Measurements from ENCODE around the gene PTPN6. TPM values are rescaled to one million over a fixed set of nuclear protein-coding genes. Genes with fewer than 3 reads are reported as not detected.
A peak's percentile ranks its signal among the peaks of the same experiment; 100 is the strongest.

PTPN6 gene
- total and polyA plus RNA-seq, 2 of the 13 experiments (the other 11 are each of a cell fraction or from before 2014, with no cell fraction given): 10.5 to 10.6 TPM

GRCh38 chr12:6943389-6943721, 7.8 kb upstream of the PTPN6 start:
- ATAC-seq (peak; percentile 31), FAIRE-seq (peak; percentile 93), DNase-seq (ENCODE audit: low spot score) (peak; percentile 88)
- intact Hi-C loops (cut with micrococcal nuclease; ENCODE audit: unreplicated experiment) (loop anchor here (1.0 kb wide), 1 partner anchor 70 kb away; the partner anchor contains the start of gene SPSB2), in situ Hi-C loops (cut with HindIII; ENCODE audit: extremely low pct_ligation_motif_present, low pct_unique_long_range_greater_than_20kb) (loop anchor here (10.0 kb wide), 1 partner anchor 171 kb away; no protein-coding TSS in a partner anchor)
- Histone ChIP-seq H3K9ac (ENCODE audit: insufficient read depth, low read depth, low read length) (peak overlapping the region; percentile 82), H3K4me1 (ENCODE audit: insufficient read depth, low read length) (peaks cover 46% of the 10 kb centered on the region), H3K27ac (ENCODE audit: extremely low read length, insufficient read depth, low read length) (peak overlapping the region; percentile 98), H4K20me1 (ENCODE audit: insufficient read depth, low read length) (no peaks in the 10 kb centered on the region), H3K27me3 (ENCODE audit: control insufficient read depth in 1 of 2, insufficient read depth in 2 of 2, low read length in 2 of 2) (no peaks in the 10 kb centered on the region), H2AFZ (ENCODE audit: low read length) (no peak overlapping the region), H3K36me3 (replicated peaks in 1 of 2; ENCODE audit: control insufficient read depth in 1 of 2, insufficient read depth in 2 of 2, low read length in 2 of 2) (peaks cover 0 to 10% of the 10 kb centered on the region in 2 experiments; a peak in 2 of 5 replicates), H3K4me2 (ENCODE audit: low read depth, low read length) (peak overlapping the region; percentile 92), H3K79me2 (ENCODE audit: insufficient read depth, low read length) (no peaks in the 10 kb centered on the region), H3K9me3 (ENCODE audit: low read length) (no peaks in the 10 kb centered on the region), H3K4me3 (replicated peaks in 1 of 3; ENCODE audit: insufficient read depth in 1 of 3, low read depth in 2 of 3, low read length in 3 of 3) (peak overlapping the region in 2 of 3 experiments; percentile 54 to 79; a peak in 4 of 6 replicates)
- WGBS (ENCODE audit: low lambda C conversion rate): 8% methylated on average over 13 of the region's 13 CpGs
- POLR2A ChIA-PET: interaction anchor here (0.6 to 5.2 kb wide), 48 partner anchors 9 to 409 kb away, joined by 3 to 180 read pairs (median 7); partner anchors contain the start of genes ATN1, C1R, C1RL and C1S
- no TSS peak for BruUV-seq (replicated peaks)
- CTCF ChIA-PET (ENCODE audit: low intra/inter-chr PET ratio, low total read pairs): interaction anchor here (1.2 to 2.2 kb wide), 3 partner anchors 19 to 170 kb away, joined by 3 to 15 read pairs (median 11); no protein-coding TSS in a partner anchor
- TF ChIP-seq BHLHE40 (IDR thresholded peaks at IDR 0.05; ENCODE audit: low read length) (no peak), ZNF761 (CRISPR knock-in tag; conservative IDR thresholded peaks at IDR 0.05) (no peak), ZNF550 (CRISPR knock-in tag; IDR thresholded peaks at IDR 0.05; ENCODE audit: borderline replicate concordance) (no peak), ZNF710 (CRISPR knock-in tag; IDR thresholded peaks at IDR 0.05; ENCODE audit: borderline replicate concordance) (no peak), ZNF557 (CRISPR knock-in tag; IDR thresholded peaks at IDR 0.05) (no peak), SKI (IDR thresholded peaks at IDR 0.05; ENCODE audit: partially characterized antibody) (no peak), ZBED4 (CRISPR knock-in tag; IDR thresholded peaks at IDR 0.05; ENCODE audit: borderline replicate concordance) (no peak), FOXO1 (CRISPR knock-in tag; IDR thresholded peaks at IDR 0.05) (no peak), ZNF660 (CRISPR knock-in tag; IDR thresholded peaks at IDR 0.05; ENCODE audit: borderline replicate concordance, low read depth) (no peak), ZFAT (CRISPR knock-in tag; conservative IDR thresholded peaks at IDR 0.05) (no peak), ZZZ3 (CRISPR knock-in tag; IDR thresholded peaks at IDR 0.05; ENCODE audit: borderline replicate concordance) (no peak), ZBTB1 (CRISPR knock-in tag; IDR thresholded peaks at IDR 0.05; ENCODE audit: borderline replicate concordance) (no peak), ZNF446 (CRISPR knock-in tag; IDR thresholded peaks at IDR 0.05) (no peak), ZFX (CRISPR knock-in tag; IDR thresholded peaks at IDR 0.05; ENCODE audit: low read depth) (peak; percentile 63; the same call in 1 of the 2 replicates), RFXAP (CRISPR knock-in tag; IDR thresholded peaks at IDR 0.05; ENCODE audit: borderline replicate concordance) (peak; percentile 94), ATAD3A (CRISPR knock-in tag; IDR thresholded peaks at IDR 0.05) (no peak), JDP2 (CRISPR knock-in tag; IDR thresholded peaks at IDR 0.05; ENCODE audit: borderline replicate concordance) (no peak), HMG20B (CRISPR knock-in tag; conservative IDR thresholded peaks at IDR 0.05) (no peak), ZNF256 (CRISPR knock-in tag; conservative IDR thresholded peaks at IDR 0.05) (no peak), POGZ (CRISPR knock-in tag; IDR thresholded peaks at IDR 0.05) (no peak), ZNF788 (CRISPR knock-in tag; IDR thresholded peaks at IDR 0.05; ENCODE audit: borderline replicate concordance) (no peak)
